Activated effector memory CD4-positive, alpha-beta T cell treated with Interleukin-2 at 50 U/mL for 16 hours (primary cell): Measurements from ENCODE around the gene ARFRP1.
A peak's percentile ranks its signal among the peaks of the same experiment; 100 is the strongest.

ENCODE experiments used
- DNase-seq: peaks from one replicate; pipeline ENCODE4 v3.0.0-alpha.2; 2020

Gene ARFRP1

DNA sequence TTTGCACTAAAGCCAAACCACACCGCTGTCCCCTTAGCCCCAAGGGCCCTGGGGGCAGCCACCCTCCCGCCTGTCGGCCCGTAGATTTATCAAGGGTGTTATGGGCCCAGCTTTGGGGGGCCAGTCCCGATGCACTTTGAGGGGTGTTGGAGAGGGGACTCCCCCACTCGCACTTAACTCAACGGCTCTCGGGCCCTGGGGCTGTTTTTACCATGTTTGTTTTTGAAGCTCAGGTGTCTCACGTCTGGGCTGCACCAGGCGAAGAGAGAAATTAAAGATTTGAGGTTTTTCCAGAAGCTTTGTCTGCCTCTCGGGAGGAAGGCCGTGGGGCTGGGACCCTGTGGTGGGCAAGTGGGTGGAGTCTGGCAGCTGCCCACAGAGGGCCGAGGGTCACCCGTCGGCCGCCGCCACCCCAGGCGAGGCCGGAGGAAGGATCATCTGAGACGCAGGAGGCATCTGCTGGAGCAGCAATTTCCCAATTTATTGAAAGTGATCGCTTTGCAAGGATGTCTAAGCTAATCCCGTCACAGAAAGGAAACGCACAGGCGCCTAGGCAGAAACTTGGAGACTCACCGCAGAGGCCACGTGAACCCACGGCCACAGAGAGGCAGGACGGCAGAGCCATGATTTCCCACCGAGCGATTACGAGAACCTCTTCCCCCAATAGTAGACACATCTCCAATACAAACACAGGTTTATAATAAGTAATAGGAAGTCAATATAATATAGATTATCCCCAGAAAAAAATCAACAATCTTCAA, 35.6 kb upstream of the ARFRP1 start:
- no peak for DNase-seq

DNA sequence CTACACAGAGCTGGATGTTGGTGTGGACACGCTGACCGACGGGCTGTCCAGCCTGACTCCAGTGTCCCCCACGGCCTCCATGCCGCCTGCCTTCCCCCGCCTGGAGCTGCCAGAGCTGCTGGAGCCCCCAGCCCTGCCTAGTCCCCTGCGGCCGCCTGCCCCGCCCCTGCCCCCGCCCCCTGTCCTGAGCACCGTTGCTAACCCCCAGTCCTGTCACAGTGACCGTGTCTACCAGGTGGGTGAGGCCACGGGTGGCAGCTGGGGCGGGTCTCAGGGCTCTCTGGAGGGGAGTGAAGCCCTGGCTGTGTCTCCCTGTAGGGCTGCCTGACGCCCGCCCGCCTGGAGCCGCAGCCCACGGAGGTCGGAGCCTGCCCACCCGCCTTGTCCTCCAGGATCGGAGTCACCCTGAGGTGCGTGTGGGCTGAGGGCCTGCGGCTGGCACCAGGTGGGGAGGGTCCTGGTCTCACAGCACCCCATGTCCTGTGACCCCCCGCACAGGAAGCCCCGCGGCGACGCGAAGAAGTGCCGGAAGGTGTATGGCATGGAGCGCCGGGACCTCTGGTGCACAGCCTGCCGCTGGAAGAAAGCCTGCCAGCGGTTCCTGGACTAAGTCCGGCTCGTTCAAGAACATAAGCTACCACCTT, 34.7 kb upstream of the ARFRP1 start:
- no peak for DNase-seq

DNA sequence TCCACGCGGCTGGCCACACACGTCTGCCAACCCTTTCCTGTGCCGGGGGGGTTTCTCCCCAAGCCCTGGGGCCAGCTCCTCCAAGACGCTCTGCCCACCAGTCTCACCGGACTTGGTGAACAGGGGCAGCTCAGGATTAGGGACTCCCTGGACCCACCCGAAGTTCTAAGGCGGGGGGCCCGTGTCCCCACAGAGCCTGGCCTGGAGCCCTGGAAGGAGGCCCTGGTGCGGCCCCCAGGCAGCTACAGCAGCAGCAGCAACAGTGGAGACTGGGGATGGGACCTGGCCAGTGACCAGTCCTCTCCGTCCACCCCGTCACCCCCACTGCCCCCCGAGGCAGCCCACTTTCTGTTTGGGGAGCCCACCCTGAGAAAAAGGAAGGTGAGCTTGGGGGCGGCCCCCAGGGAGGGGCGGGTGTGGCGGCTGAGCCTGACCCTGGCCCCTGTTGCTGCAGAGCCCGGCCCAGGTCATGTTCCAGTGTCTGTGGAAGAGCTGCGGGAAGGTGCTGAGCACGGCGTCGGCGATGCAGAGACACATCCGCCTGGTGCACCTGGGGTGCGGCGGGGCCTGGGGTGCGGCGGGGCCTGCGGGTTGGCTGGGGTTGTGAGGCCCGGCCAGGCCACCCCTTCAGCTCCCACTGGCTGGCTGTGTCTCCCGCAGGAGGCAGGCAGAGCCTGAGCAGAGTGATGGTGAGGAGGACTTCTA, 34.1 kb upstream of the ARFRP1 start:
- DNase-seq, result no peak

DNA sequence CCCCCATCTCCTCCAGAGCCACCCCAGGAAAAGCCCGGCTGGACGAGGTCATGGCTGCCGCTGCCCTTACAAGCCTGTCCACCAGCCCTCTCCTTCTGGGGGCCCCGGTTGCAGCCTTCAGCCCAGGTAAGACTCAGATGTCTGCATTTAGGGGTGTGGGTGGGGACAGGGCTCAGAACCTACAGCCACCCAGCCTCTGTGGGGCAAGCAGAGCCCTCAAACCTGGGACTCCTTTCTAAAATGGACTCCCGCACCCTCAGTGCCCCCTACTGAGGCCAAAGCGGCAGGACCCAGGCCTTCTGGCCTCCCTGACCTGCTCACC, 33.5 kb upstream of the ARFRP1 start:
- DNase-seq, result no peak

DNA sequence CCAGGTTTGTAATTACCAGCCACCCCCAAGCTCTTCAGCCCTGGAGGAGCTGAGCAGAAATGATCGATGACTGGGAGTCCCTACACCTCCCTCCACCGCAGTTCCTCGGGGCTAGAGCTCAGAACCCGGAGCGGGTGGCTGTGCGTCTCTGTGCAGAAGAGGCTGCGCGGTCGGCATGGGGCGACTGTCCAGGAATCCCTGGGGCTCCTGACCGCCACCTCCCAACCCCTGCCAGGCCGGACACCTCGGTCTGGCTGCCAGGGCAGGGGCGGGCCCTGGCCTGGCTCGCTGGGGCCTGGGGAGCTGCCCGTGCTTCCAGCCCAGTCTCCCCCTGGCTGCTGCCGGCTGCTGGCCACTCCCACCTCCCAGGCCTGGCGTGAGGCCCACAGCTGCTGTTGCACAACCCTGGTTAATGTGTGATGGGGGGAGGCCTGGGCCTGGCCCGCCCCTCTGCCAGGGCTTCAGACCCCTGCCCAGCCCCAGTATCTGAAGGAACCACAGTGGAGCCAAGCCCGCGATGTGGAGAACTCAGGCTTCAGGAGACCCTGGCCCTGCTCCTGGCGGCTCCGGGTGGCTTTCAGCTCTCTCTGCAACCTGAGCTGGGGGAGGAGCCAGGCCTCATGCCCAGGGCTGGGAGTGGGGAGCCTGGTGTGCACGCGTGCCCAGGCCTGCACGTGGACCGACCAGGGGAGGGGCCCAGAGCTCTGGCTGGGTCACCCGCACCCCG, 33.0 kb upstream of the ARFRP1 start:
- peak; percentile 31 for DNase-seq

DNA sequence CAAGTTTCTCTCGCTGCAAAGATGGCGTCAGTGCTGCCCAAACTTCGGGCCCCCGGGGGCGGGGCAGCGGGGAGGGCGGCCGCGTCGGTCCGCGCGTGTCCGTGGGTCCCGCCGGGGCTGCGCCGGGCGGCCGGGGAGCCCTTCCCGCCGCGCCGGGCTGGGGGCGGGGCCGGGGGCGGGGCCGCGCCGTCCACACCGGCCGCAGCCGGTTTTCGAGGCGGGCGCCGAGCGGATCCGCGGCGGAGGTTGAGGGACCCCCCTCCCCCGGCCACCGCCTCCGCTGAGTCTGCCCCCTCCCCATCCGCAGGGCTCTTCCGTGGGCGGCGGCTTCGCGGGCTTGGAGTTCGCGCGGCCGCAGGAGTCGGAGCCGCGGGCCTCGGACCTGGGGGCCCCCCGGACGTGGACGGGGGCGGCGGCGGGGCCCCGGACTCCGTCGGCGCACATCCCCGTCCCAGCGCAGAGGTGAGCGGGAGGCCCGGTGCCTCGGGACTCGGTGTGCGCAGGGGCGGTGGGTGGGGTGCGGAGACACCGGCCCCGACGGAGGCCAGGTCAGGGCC, 32.4 kb upstream of the ARFRP1 start:
- peak; percentile 48 for DNase-seq

DNA sequence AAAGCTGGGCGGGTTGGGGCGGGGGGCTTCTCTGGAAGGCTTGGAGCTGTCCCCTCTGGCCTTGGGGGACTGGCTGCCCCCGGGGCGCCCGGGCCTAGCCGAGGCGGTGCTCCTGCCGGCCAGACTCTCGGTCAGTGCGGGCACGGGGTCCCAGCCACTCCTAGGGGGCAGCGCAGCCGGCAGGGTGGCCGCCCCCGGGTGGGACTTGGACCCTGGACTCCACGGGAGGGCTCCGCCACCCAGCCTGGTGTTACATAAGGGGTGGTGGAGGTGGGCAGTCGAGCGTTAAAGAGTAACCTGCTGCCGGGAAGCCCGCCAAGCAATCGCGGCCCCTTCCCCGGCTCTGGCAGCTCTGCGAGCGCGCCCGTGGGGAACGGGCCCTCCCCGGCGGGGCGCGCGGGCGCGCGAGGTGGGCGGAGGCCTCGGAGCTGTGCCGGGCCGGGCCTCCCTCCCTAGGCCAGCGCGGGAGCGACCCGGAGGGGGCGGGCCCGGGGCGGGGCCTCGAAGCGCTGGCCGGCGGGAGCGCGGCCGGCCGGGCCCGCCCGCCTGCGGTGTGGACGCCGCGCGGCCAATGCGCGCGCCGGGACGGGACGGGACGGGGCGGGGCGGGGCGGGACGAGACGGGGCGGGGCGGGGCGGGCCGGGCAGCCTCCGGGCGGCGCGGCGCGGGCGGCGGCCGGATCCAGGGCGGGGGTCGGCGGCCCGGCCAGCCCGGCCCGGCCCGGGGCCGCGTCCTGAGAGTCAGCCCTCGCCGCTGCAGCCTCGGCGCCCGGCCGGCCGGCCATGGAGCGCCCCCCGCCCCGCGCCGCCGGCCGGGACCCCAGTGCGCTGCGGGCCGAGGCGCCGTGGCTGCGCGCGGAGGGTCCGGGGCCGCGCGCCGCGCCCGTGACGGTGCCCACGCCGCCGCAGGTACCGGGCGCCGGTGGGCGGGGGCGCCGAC, 31.6 kb upstream of the ARFRP1 start, which contains the start of gene SLC2A4RG:
SLC2A4RG (plus strand) TSS at position 647 of the 940 bp plus-strand sequence; CDS start at position 784, 137 bp downstream.
- peak; percentile 57 for DNase-seq

DNA sequence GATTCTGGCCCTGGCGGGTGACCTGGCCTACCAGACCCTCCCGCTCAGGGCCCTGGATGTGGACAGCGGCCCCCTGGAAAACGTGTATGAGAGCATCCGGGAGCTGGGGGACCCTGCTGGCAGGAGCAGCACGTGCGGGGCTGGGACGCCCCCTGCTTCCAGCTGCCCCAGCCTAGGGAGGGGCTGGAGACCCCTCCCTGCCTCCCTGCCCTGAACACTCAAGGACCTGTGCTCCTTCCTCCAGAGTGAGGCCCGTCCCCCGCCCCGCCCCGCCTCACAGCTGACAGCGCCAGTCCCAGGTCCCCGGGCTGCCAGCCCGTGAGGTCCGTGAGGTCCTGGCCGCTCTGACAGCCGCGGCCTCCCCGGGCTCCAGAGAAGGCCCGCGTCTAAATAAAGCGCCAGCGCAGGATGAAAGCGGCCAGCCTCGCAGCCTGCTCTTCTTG, 30.9 kb upstream of the ARFRP1 start:
- peak; percentile 20 for DNase-seq

DNA sequence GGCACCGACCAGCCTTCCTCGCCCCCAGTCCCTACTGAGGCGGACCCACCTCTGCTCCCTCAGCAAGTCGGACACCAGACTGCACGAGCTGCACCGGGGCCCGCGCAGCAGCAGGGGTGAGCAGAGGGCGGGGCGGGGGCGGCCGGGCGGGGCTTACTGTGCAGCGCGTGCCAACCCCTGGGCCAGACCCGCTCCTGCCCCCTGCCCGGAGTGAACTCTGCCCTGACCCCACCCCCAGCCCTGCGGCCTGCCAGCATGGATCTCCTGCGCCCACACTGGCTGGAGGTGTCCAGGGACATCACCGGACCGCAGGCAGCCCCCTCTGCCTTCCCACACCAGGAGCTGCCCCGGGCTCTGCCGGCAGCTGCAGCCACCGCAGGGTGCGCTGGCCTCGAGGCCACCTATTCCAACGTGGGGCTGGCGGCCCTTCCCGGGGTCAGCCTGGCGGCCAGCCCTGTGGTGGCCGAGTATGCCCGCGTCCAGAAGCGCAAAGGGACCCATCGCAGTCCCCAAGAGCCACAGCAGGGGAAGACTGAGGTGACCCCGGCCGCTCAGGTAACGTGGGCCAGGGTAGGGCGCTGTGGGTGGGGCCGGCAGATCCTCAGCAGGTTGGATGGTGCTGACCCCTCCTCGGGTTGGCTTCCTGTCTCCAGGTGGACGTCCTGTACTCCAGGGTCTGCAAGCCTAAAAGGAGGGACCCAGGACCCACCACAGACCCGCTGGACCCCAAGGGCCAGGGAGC, 30.3 kb upstream of the ARFRP1 start:
- peak; percentile 39 for DNase-seq

DNA sequence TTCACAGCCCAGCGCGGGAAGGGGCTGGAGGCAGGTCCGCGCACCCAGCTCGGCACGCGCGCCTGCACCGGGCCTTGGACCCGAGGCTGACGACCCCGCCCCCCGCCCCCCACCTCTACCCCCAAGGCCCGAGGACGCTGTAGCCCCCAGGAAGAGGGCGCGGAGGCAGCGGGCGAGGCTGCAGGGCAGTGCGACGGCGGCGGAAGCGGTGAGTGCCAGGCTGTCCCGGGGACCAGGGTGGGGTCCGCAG, 29.8 kb upstream of the ARFRP1 start:
- no peak for DNase-seq

DNA sequence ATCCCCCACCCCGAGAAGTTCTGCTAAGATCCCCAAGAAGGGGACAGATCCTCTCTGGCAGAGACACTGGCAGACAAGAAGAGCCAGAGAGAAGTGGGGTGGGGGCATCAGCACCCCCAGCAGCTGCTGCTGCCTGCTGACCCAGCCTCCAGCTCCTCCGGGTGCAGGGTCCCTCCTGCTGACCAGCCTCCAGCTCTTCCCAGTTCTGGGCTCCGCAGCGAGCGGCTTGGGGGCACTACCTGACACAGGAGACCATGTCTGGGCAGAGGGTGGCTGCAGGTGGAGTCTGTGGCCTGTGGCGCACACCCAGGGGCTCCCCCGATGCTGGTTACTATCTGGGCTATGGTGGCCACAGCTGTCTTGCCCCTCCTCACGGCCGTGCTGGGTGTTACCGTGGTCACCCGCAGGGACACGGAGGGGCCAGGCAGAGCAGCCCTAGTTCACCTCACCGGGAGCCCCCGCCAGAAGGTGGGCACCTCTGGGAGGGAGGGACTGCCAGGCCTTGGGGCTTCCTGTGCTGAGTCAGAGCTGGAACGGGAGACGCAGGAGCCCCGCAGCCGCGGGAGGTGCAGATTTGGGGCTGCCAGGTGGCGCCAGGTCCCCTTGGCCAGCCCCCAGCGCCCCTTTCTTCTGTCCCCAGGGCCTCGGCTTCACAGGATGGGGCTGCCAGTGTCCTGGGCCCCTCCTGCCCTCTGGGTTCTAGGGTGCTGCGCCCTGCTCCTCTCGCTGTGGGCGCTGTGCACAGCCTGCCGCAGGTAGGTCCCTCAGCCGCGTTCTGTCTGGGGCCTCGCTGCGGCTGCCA, 29.3 kb upstream of the ARFRP1 start:
- peak; percentile 64 for DNase-seq

DNA sequence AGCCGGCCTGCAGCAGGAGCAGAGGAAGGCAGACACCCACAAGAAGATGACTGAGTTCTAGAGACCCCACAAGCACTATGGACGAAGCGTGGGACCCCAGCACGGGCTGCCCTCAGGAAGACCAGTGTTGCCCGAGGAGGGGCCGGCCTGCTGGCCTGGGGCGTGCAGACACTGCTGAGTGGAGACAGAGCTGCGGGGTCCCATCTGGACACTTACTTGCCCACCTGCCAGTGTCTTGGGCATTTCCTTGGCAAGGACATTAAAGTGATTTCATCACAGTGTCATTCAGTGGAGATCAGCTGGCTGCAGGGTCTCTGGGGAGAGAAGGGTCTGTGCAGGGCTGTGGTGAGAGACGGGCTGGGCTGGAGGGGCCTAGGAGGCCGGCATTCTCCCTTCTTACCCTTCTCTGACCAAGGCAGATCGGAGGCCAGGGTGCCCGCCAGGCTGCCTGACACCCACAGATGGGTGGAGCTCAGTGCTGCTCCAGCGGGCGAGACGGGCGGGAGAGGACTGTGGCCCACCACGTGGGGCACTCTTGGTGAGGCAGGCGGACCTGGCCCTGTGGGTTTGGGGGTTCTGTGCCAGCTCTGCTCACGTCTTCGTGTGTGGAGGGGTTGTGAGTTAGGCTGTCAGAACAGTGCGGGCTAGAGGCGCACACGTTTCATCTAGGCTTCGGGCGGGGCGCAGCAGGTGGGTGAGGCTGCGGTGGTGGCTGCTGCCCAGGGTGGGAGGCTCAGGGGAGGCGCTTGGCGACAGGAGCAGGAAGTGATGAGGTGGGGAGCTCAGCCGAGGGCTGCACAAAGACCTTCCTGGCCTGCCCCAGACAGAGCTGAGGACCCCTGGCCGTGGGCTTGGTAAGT, 28.3 kb upstream of the ARFRP1 start, which contains the start of gene LIME1:
LIME1 (plus strand) TSS at position 806 of the 860 bp plus-strand sequence. CDS start 886 bp downstream, outside the sequence.
- peak; percentile 77 for DNase-seq

DNA sequence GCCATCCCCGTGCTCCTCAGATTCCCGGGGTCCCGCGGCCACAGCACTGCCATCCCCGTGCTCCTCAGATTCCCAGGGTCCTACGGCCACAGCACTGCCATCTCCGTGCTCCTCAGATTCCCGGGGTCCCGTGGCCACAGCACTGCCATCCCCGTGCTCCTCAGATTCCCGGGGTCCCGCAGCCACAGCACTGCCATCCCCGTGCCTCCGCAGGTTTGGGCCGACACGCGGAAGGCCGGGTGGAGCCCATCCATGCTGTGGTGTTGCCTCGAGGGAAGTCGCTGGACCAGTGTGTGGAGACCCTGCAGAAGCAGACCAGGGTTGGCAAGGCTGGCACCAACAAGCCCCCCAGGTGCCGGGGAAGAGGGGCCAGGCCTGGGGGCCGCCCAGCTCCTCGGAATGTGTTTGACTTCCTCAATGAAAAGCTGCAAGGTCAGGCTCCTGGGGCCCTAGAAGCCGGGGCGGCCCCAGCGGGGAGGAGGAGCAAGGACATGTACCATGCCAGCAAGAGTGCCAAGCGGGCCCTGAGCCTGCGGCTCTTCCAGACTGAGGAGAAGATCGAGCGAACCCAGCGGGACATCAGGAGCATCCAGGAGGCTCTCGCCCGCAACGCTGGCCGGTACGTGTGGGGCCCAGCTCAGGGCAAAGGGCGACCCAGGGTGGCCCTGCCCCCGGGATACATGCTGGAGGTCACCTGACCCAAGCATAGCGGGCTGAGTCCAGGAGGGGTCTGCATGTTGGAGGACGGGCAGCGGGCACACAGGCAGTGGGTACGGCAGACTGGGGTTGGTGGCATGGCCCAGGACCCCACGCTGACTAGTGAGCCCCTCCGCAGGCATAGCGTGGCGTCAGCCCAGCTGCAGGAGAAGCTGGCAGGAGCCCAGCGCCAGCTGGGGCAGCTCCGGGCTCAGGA, 27.4 kb upstream of the ARFRP1 start:
- no peak for DNase-seq

DNA sequence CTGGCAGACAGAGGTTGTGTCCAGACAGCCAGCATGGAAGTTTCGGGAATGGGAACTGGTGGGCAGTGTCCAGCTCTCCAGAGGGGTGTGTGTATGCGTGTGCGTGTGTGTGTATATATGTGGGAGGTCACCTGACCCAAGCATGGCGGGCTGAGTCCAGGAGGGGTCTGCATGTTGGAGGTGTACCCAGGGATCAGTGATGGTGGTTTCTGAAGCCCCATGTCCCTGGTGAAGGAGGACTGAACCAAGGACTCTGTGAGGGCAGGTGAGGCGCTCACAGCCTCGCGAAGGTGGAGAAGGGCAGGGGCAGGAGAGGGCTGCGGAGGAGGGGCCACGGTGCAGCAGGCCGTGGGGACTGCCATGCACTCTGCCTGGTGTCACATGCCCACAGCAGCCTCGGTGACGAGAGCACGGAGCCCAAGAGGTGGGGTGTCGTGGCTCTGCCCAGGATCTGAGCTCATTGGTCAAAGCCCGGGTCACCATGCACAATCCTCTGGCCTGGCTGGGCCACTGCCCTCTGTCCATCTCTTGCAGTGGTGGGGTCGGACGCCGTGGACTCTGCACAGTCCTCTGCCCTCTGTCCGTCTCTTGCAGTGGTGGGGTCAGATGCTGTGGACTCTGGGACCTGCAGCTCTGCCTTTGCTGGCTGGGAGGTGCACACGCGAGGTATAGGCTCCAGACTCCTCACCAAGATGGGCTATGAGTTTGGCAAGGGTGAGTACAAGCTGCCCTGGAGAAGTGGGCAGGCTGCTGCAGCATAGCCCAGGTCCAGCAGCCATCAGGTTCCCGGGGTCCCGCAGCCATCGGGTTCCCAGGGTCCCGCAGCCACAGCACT, 26.6 kb upstream of the ARFRP1 start:
- no peak for DNase-seq

DNA sequence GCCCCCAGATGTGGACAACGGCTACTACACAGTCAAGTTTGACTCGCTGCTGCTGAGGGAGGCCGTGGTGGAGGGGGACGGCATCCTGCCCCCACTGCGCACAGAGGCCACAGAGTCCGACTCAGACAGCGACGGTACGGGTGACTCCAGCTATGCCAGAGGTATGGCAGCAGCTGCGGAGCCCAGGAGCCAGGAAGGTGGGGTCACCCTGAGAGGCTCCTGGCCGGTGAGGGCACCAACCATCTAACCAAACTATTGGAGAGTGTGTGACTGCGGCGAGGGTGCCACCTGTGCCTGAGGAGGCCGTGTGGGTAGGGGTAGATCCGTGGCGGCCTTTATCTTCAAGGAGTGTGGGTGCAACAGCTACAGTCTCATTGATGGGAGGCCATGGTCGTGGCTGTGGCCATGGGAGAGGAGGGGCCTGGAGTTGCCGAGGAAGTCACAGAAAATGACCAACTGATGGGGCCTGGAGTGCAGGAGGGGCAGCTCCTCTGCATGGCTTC, 25.9 kb upstream of the ARFRP1 start:
- no peak for DNase-seq

DNA sequence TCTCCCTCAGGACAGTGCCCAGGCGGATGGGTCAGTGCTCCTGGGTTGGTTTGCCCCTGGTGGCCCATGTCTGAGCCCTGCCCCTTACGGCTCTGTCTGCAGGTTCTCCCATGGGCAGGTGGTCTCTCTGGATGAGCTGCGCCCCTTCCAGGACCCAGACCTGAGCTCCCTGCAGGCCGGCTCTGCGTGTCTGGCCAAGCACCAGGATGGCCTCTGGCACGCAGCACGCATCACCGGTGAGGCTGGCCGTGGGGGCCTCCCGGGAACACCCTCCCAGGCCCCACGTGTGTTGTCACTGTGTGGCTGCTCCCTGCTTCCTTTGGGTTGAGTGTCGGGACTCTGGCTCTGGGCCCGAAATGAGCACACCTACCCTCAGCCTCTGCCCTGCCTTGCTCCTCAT, 25.3 kb upstream of the ARFRP1 start:
- no peak for DNase-seq
